ENCODE results near the gene NLRC5.

The NLRC5 gene

DNA sequence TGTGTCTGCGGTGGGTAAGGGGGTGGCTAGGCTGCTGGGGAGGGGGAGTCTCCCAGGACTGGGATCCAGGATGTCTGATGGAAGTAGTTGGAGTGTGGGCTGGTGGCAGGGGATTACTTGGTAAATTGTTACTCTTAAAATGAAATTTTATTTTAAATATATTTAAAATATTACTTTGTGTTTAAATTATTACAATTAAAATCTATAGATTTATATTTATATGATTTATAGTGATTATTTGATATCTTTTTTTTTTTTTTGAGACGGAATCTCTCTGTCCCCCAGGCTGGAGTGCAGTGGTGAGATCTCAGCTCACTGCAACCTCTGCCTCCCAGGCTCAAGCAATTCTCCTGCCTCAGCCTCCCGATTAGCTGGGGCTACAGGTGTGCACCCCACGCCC is 121.6 kb downstream of the NLRC5 start:
- Histone ChIP-seq H4K20me1 (ENCODE audit: insufficient read depth, low read length) (no peaks in the 10 kb centered on the region), H3K4me3 (ENCODE audit: low read length) (no peak overlapping the region), H3K9me3 (replicated peaks; ENCODE audit: insufficient read depth, low read length) (no peaks in the 10 kb centered on the region), H3K79me2 (ENCODE audit: low read length) (no peaks in the 10 kb centered on the region), H3K27me3 (replicated peaks; ENCODE audit: insufficient read depth, low read length) (no peaks in the 10 kb centered on the region), H3K9me2 (replicated peaks; ENCODE audit: insufficient read depth, low read length) (no peaks in the 10 kb centered on the region), H3K36me3 (replicated peaks; ENCODE audit: insufficient read depth, low read length) (no peaks in the 10 kb centered on the region), H3F3A (ENCODE audit: insufficient read depth, low read length) (no peaks in the 10 kb centered on the region), H3K9ac (ENCODE audit: low read length) (no peak overlapping the region), H3K4me2 (ENCODE audit: low read depth, low read length) (no peak overlapping the region), H3K4me1 (ENCODE audit: low read length) (peaks cover 4% of the 10 kb centered on the region; the same call in 1 of the 2 replicates), H3K27ac (ENCODE audit: low read length) (no peak overlapping the region), H2AFZ (ENCODE audit: low read length) (no peak overlapping the region)
- no peak for DNase-seq
- TF ChIP-seq EZH2phosphoT487 (IDR thresholded peaks at IDR 0.05; ENCODE audit: low read length) = no peak
- TF ChIP-seq, protein P1, sequence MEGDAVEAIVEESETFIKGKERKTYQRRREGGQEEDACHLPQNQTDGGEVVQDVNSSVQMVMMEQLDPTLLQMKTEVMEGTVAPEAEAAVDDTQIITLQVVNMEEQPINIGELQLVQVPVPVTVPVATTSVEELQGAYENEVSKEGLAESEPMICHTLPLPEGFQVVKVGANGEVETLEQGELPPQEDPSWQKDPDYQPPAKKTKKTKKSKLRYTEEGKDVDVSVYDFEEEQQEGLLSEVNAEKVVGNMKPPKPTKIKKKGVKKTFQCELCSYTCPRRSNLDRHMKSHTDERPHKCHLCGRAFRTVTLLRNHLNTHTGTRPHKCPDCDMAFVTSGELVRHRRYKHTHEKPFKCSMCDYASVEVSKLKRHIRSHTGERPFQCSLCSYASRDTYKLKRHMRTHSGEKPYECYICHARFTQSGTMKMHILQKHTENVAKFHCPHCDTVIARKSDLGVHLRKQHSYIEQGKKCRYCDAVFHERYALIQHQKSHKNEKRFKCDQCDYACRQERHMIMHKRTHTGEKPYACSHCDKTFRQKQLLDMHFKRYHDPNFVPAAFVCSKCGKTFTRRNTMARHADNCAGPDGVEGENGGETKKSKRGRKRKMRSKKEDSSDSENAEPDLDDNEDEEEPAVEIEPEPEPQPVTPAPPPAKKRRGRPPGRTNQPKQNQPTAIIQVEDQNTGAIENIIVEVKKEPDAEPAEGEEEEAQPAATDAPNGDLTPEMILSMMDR (IDR thresholded peaks at IDR 0.05; ENCODE audit: low read length) = no peak
- TF ChIP-seq EZH2 (optimal IDR thresholded peaks at IDR 0.05; ENCODE audit: low read depth, low read length) = no peak

GRCh38 chr16:57111420-57111819 is 122.1 kb downstream of the NLRC5 start:
- Histone ChIP-seq H4K20me1 (ENCODE audit: insufficient read depth, low read length) (no peaks in the 10 kb centered on the region), H3K4me2 (ENCODE audit: low read depth, low read length) (no peak overlapping the region), H3K79me2 (ENCODE audit: low read length) (no peaks in the 10 kb centered on the region), H3K4me3 (ENCODE audit: low read length) (no peak overlapping the region), H3K36me3 (replicated peaks; ENCODE audit: insufficient read depth, low read length) (no peaks in the 10 kb centered on the region), H3K9ac (ENCODE audit: low read length) (no peak overlapping the region), H3K27me3 (replicated peaks; ENCODE audit: insufficient read depth, low read length) (no peaks in the 10 kb centered on the region), H3K9me2 (replicated peaks; ENCODE audit: insufficient read depth, low read length) (no peaks in the 10 kb centered on the region), H3K27ac (ENCODE audit: low read length) (no peak overlapping the region), H3F3A (ENCODE audit: insufficient read depth, low read length) (no peaks in the 10 kb centered on the region), H3K9me3 (replicated peaks; ENCODE audit: insufficient read depth, low read length) (no peaks in the 10 kb centered on the region), H3K4me1 (ENCODE audit: low read length) (peaks cover 4% of the 10 kb centered on the region; the same call in 1 of the 2 replicates), H2AFZ (ENCODE audit: low read length) (no peak overlapping the region)
- TF ChIP-seq EZH2 (optimal IDR thresholded peaks at IDR 0.05; ENCODE audit: low read depth, low read length) (no peak), EZH2phosphoT487 (IDR thresholded peaks at IDR 0.05; ENCODE audit: low read length) (no peak)
- TF ChIP-seq, protein P1 (IDR thresholded peaks at IDR 0.05; ENCODE audit: low read length) = no peak
- DNase-seq = no peak

DNA sequence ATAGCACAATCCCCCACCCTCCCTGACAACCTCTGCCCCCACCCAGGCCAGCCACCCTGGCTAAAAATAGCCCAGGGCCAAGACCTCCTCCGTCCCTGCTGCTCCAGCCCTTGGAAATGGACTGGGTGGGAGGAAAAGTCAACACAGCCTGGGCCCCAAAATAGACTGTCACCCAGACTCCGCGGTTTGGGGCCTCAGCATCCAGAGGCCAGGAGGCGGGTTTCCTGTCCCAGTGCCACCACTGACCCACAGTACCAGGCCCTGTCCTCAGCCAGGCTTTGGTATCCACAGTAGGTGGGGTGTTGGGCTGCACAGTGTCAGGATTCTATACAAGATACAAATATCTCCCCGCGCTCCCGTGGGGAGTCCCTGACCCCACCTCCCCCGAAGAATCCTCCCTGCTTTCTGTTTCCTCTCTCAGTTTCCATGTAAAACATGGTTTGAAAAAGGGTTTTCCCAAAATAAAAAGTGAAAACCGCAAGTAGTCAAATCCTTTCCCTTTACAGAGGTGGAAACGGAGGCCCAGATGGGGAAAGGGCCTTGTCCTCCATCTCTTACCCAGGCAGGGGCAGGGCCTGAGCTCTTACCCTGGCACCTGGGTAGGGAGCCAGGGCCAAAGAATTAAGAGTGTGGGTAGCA is 123.2 kb downstream of the NLRC5 start:
- H3K27me3 ChIP-seq (replicated peaks; ENCODE audit: insufficient read depth, low read length) = no peaks in the 10 kb centered on the region
- DNase-seq = no peak
- H2AFZ ChIP-seq (ENCODE audit: low read length) = no peak overlapping the region
- no peak overlapping the region for H3K4me2 ChIP-seq (ENCODE audit: low read depth, low read length)
- no peaks in the 10 kb centered on the region for H3K9me3 ChIP-seq (replicated peaks; ENCODE audit: insufficient read depth, low read length)
- H3K36me3 ChIP-seq (replicated peaks; ENCODE audit: insufficient read depth, low read length) = no peaks in the 10 kb centered on the region
- no peak overlapping the region for H3K9ac ChIP-seq (ENCODE audit: low read length)
- peaks cover 4% of the 10 kb centered on the region; the same call in 1 of the 2 replicates for H3K4me1 ChIP-seq (ENCODE audit: low read length)
- no peaks in the 10 kb centered on the region for H4K20me1 ChIP-seq (ENCODE audit: insufficient read depth, low read length)
- H3F3A ChIP-seq (ENCODE audit: insufficient read depth, low read length) = no peaks in the 10 kb centered on the region
- H3K9me2 ChIP-seq (replicated peaks; ENCODE audit: insufficient read depth, low read length) = no peaks in the 10 kb centered on the region
- TF ChIP-seq EZH2phosphoT487 (IDR thresholded peaks at IDR 0.05; ENCODE audit: low read length) (no peak), EZH2 (optimal IDR thresholded peaks at IDR 0.05; ENCODE audit: low read depth, low read length) (no peak)
- TF ChIP-seq, protein P1 (IDR thresholded peaks at IDR 0.05; ENCODE audit: low read length) = no peak
- H3K27ac ChIP-seq (ENCODE audit: low read length) = no peak overlapping the region
- no peak overlapping the region for H3K4me3 ChIP-seq (ENCODE audit: low read length)
- H3K79me2 ChIP-seq (ENCODE audit: low read length) = no peaks in the 10 kb centered on the region
